GM10266 (cell line): ENCODE results near the gene TEAD1.

Source experiments
- DNase-seq: peaks from one replicate; pipeline ENCODE4 v3.0.0; 2012; ENCODE audit errors: extremely low spot score
- CTCF ChIP-seq: IDR thresholded peaks from 2 replicates; pipeline ENCODE4 v1.5.1; 2012; ENCODE audit warnings: mild to moderate bottlenecking, low read depth; ENCODE audit not compliant: control insufficient read depth, insufficient read depth; ENCODE audit errors: missing control alignments

Gene TEAD1

GRCh38 chr11:12942157-12942556 lies 267.9 kb downstream of the TEAD1 start:
- TF ChIP-seq CTCF: no peak
- DNase-seq: no peak

- DNase-seq: no peak
Measured at GRCh38 chr11:12943311-12943710, 269.1 kb downstream of the TEAD1 start.

GRCh38 chr11:12944889-12945288 lies 270.7 kb downstream of the TEAD1 start:
- DNase-seq: no peak
- TF ChIP-seq CTCF: no peak

More at GRCh38 chr11:12943311-12943710, 269.1 kb downstream of the TEAD1 start:
- no peak for TF ChIP-seq CTCF

- no peak for DNase-seq
- TF ChIP-seq CTCF: no peak
Measured at GRCh38 chr11:12949453-12949852, 275.2 kb downstream of the TEAD1 start.

- TF ChIP-seq CTCF: no peak
- DNase-seq: no peak
Measured at GRCh38 chr11:12950670-12951069, 276.4 kb downstream of the TEAD1 start.

- DNase-seq: no peak
- TF ChIP-seq CTCF: no peak
Measured at GRCh38 chr11:12951376-12951775, 277.2 kb downstream of the TEAD1 start.

- DNase-seq: no peak
- no peak for TF ChIP-seq CTCF
Measured at GRCh38 chr11:12952094-12952493, 277.9 kb downstream of the TEAD1 start.
